Subcutaneous adipose tissue (tissue), 4 donors: ENCODE results near the gene SLC18A2. TPM values are rescaled to one million over a fixed set of nuclear protein-coding genes. Genes with fewer than 3 reads are reported as not detected.

Experiments
- total RNA-seq, 4 donors: library from RNA; depleted of rRNA; stranded (reverse); fragments of >200 nt; gene quantifications; one replicate each; pipeline ENCODE4 v1.1.0, GENCODE V29; 2016
- TF ChIP-seq, protein P1 (sequence below): fragments of 450-650 bp; IDR thresholded peaks from one replicate; pipeline ENCODE4 v1.5.1; 2016; ENCODE audit warnings: low read depth, mild to moderate bottlenecking, control low read depth, antibody characterized with exemption, moderate library complexity

SLC18A2 gene
- total RNA-seq, 4 donors from 2014 or later, result 0.51 to 2.0 (median 2.0) TPM; not detected in 1

GRCh38 chr10:117215079-117215478 lies 25.8 kb upstream of the SLC18A2 start:
- TF ChIP-seq, protein P1, sequence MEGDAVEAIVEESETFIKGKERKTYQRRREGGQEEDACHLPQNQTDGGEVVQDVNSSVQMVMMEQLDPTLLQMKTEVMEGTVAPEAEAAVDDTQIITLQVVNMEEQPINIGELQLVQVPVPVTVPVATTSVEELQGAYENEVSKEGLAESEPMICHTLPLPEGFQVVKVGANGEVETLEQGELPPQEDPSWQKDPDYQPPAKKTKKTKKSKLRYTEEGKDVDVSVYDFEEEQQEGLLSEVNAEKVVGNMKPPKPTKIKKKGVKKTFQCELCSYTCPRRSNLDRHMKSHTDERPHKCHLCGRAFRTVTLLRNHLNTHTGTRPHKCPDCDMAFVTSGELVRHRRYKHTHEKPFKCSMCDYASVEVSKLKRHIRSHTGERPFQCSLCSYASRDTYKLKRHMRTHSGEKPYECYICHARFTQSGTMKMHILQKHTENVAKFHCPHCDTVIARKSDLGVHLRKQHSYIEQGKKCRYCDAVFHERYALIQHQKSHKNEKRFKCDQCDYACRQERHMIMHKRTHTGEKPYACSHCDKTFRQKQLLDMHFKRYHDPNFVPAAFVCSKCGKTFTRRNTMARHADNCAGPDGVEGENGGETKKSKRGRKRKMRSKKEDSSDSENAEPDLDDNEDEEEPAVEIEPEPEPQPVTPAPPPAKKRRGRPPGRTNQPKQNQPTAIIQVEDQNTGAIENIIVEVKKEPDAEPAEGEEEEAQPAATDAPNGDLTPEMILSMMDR, result no peak

- TF ChIP-seq, protein P1, result no peak
Observed at GRCh38 chr10:117216028-117216427, 24.9 kb upstream of the SLC18A2 start.

GRCh38 chr10:117216611-117217195 lies 24.2 kb upstream of the SLC18A2 start:
- TF ChIP-seq, protein P1, result no peak

DNA sequence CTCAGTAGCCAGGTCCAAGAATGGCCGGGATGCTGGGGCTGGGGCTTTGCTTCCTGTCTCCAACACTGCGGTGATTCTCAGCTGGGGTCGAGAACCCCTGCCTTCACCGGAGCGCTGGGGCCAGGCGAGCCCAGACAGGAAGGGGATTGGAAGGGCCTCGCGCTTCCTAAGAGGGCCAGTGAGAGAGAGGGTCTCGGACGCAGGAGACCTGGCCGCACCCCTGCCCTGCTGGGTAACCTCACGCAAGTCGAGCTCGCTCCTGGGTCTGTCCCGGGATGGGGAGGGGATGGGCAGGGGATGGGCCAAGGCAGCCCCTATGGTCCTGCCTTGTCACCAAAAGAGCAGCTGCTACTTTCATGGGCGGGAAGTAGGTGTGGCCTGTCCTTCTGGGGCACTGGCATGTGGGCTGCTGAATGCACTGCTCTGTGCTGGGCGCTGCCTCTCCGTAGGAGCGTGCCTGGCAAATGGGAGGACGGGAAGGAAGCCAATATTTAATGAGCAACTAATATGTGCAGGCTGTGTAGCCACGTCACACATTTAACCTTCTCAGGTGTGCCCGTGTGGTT lies 23.6 kb upstream of the SLC18A2 start:
- TF ChIP-seq, protein P1, result no peak

DNA sequence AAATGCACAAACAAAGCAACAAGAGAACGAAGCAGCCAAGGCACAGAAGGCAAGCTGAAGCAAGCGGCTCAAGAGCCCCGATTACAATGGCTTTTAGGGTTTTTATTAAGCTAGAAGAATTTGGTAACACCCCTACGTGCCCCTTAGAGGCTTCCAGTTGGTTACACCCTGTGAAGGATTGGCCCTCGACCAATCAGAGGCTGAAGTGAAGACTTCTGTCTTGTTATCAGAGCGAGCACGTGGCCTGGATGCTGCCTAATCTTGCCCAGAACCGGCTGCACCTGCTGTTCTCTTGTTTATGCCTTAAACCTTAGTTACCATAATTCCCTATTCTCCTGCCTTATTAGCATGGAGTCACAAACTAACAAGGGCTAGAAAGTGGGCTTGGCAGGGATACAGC lies 22.3 kb upstream of the SLC18A2 start:
- TF ChIP-seq, protein P1, result no peak

DNA sequence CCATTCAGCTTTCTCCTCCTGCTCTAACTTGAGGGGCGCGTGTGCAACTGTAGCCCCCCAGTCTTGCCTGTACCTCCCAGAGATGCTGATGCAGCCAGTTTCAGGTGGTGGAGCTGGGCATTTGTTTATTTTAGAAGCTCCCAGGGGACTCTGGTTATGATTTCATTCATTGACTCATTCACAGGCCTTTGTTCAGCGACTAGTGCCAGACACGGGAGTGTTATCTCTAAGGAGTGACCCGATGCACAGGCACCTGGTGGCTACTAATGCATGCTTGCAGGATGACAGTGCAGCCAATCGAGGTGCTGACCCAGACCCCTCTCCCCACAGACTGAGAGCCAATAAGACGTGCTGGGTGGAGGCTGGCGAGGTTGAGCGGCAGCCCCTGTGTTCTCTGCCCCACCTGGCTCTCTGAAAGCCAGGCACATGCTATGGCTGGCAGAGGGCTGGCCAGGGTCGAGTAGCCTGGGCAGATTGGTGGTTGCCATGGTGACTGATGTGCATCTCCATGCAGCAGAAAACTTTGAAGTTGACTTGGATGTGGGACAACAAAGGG lies 19.7 kb upstream of the SLC18A2 start:
- TF ChIP-seq, protein P1, result no peak

DNA sequence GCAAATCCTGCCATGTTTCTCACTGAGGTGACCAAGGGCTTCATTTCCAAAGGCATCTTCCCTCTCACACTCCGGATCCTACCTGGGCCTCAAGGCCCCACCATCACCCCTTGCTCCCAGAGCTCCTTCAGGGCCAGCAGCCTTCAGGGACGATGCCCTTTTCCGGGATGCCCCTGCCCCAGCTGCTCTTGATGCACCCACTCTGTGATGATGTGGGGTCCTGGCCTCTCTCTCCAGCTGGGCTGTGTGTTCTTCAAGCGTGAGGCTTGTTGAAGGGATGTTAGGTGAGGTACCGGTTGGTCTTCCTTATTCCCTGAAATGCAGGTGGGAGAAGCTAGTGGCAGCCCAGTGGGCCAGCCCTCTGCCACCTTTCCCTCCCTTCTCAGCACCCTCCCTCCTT lies 18.4 kb upstream of the SLC18A2 start:
- TF ChIP-seq, protein P1, result no peak
